ENCODE measurements around the gene FGF5. TPM values are rescaled to one million over a fixed set of nuclear protein-coding genes. Genes with fewer than 3 reads are reported as not detected.

FGF5 gene
- total RNA-seq, 1 donor from 2014 or later, result 0.17 TPM

Other genes with a start within 250 kb of the FGF5 start
- gene ANTXR2, start 193.4 kb upstream of the FGF5 start, total RNA-seq, result 36.2 and 36.7 TPM in 2 replicates
- gene PRDM8, start 69.2 kb upstream of the FGF5 start, total RNA-seq, result 1.2 TPM in 2 replicates
- gene CFAP299, start 69.1 kb downstream of the FGF5 start, total RNA-seq, result 0.34 TPM in 1 of 2 replicates, not detected in the other

Measured in dermis blood vessel endothelial cell (primary cell).